Measurements from ENCODE around the gene IGSF21. TPM values are rescaled to one million over a fixed set of nuclear protein-coding genes. Genes with fewer than 3 reads are reported as not detected.

Gene IGSF21
- total RNA-seq, 1 donor from 2014 or later, result 0.94 TPM

DNA sequence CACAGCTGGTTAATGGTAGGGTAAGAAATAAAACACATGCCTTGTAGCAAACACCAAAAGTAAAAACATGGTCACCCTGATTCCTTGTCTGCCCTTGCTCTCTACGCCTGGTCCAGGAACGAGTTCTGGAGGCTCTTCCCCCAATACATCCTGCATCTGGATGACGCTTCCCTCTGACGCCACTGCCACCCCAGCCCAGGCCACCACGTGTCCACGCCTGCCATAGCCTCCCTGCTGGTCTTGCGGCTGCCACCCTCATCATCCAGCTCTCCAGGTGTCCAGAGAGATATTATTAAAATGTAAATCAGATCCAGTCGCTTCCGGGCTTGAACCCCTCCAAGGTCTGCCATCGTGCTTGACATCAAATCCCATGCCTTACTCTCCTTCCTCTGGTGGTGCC is 39.3 kb downstream of the IGSF21 start:
- TF ChIP-seq, protein P1, sequence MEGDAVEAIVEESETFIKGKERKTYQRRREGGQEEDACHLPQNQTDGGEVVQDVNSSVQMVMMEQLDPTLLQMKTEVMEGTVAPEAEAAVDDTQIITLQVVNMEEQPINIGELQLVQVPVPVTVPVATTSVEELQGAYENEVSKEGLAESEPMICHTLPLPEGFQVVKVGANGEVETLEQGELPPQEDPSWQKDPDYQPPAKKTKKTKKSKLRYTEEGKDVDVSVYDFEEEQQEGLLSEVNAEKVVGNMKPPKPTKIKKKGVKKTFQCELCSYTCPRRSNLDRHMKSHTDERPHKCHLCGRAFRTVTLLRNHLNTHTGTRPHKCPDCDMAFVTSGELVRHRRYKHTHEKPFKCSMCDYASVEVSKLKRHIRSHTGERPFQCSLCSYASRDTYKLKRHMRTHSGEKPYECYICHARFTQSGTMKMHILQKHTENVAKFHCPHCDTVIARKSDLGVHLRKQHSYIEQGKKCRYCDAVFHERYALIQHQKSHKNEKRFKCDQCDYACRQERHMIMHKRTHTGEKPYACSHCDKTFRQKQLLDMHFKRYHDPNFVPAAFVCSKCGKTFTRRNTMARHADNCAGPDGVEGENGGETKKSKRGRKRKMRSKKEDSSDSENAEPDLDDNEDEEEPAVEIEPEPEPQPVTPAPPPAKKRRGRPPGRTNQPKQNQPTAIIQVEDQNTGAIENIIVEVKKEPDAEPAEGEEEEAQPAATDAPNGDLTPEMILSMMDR (conservative IDR thresholded peaks at IDR 0.05), result no peak
- no peak for DNase-seq (ENCODE audit: extremely low spot score, unreplicated experiment)
- H3K4me3 Mint-ChIP-seq, result no peak overlapping the region
- H3K27me3 Mint-ChIP-seq, result peaks cover 22% of the 10 kb centered on the region
- no peaks in the 10 kb centered on the region for H3K9me3 Mint-ChIP-seq
- peak overlapping the region; percentile 27 for H3K27ac Mint-ChIP-seq
- peaks cover 7% of the 10 kb centered on the region for H3K4me1 Mint-ChIP-seq (ENCODE audit: unreplicated experiment)
- no peaks in the 10 kb centered on the region for H3K36me3 Mint-ChIP-seq

DNA sequence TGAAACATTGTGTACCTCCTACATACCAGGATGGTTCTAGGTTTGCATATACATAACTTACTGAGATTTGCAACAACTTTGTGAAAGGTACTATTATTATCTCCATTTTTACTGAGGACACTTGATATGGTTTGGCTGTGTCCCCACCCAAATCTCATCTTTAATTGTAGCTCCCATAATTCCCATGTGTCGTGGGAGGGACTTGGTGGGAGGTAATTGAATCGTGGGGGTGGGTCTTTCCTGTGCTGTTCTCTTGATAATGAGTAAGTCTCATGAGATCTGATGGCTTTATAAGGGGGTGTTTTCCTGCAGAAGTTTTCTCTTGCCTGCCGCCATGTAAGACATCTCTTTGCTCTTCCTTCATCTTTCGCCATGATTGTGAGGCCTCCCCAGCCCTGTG is 40.1 kb downstream of the IGSF21 start:
- TF ChIP-seq, protein P1 (conservative IDR thresholded peaks at IDR 0.05), result no peak
- Mint-ChIP-seq H3K36me3 (no peaks in the 10 kb centered on the region), H3K4me1 (ENCODE audit: unreplicated experiment) (peaks cover 7% of the 10 kb centered on the region), H3K27ac (no peak overlapping the region), H3K4me3 (no peak overlapping the region), H3K9me3 (no peaks in the 10 kb centered on the region), H3K27me3 (peaks cover 22% of the 10 kb centered on the region)
- no peak for DNase-seq (ENCODE audit: extremely low spot score, unreplicated experiment)

DNA sequence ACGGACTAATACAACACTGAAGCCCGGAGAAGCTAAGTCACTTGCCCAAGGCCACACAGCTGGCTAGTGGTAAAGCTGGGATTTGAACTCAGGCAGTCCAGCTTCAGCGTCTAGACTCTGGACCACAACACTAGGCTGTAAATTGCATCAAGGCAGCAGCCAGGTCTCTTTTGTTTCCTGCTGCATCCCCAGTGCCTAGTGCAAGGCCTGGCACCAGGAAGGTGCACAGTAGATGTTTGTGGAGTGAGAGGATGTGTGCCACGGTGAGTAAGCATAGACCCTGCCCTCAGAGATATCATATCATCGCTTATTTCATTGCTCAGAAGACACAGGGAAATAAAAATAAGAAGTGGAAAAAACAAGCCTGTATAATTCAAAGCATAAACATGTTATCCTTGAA is 40.9 kb downstream of the IGSF21 start:
- Mint-ChIP-seq H3K9me3 (no peaks in the 10 kb centered on the region), H3K36me3 (no peaks in the 10 kb centered on the region), H3K27ac (no peak overlapping the region), H3K27me3 (peaks cover 27% of the 10 kb centered on the region), H3K4me3 (no peak overlapping the region), H3K4me1 (ENCODE audit: unreplicated experiment) (peaks cover 7% of the 10 kb centered on the region)
- TF ChIP-seq, protein P1 (conservative IDR thresholded peaks at IDR 0.05), result no peak
- no peak for DNase-seq (ENCODE audit: extremely low spot score, unreplicated experiment)

DNA sequence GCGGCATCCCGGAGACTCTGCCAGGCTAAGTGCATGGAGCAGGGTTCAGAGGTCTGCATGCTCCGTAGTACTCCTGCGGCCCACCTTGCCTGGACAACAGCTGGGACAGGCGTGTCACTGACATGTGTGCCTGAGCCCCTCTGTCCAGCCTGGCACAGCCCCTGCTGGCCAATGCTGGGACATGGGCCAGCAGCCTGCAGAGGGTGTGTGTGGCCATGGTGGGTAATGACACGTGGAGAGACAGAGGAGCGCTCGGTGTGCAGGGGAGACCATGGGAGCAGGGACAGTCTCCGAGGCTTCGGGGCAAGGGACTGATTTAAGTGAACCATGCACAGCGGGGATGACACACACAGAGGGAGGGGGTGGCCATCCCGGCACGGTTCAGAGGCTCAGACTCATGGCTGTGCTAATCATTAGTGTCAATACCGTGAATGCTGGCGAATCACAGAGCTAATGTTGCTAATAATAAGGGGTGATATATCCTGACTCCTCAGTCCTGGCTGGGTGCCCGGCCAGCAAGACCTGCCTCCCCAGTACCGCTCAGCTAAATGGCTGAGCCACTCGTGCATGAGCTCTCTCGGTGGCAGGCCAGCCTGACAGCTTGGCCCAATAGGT is 41.5 kb downstream of the IGSF21 start:
- Mint-ChIP-seq H3K4me3 (no peak overlapping the region), H3K27ac (no peak overlapping the region), H3K27me3 (peaks cover 28% of the 10 kb centered on the region), H3K9me3 (no peaks in the 10 kb centered on the region), H3K4me1 (ENCODE audit: unreplicated experiment) (peaks cover 7% of the 10 kb centered on the region), H3K36me3 (no peaks in the 10 kb centered on the region)
- DNase-seq (ENCODE audit: extremely low spot score, unreplicated experiment), result no peak
- TF ChIP-seq, protein P1 (conservative IDR thresholded peaks at IDR 0.05), result peak; percentile 62

DNA sequence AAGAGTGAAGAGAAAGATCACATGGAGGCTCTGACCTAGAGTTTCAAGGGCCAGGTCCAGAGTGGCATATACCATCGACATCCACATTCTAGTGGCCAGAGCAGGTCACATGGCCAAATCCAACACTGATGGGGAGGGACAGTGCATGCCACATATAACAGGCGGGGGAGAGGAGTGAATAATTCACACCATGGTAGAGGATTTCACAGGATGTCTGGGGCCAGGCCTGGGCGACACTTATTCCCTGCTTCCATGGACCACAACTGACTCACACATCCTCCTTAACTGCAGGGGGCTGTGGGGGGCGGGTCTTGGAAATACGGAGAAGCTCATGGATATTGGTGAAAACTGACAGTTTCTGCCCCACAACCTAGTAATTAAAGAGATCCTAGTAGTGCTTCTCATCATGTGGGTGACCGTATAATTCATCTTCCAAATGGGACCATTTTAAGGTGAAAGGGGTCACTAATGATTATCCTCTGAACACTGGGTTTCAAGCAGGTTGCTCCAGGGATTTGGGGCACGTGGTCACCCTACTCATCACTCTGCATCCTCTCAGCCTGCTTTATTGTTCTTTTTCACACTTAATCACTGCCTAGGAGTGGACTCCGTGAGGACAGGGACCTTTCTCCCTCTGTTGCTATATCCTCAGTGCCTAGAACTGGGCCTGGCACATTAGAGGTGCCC is 44.0 kb downstream of the IGSF21 start:
- H3K4me3 Mint-ChIP-seq, result no peak overlapping the region
- no peaks in the 10 kb centered on the region for H3K36me3 Mint-ChIP-seq

More for the DNA sequence above, 44.0 kb downstream of the IGSF21 start:
- DNase-seq (ENCODE audit: extremely low spot score, unreplicated experiment), result no peak
- Mint-ChIP-seq H3K9me3 (no peaks in the 10 kb centered on the region), H3K27ac (no peak overlapping the region), H3K27me3 (peaks cover 32% of the 10 kb centered on the region), H3K4me1 (ENCODE audit: unreplicated experiment) (peaks cover 7% of the 10 kb centered on the region)
- TF ChIP-seq, protein P1 (conservative IDR thresholded peaks at IDR 0.05), result no peak
